CD8-positive, alpha-beta memory T cell (primary cell): ENCODE data around the gene NUP205. TPM values are rescaled to one million over a fixed set of nuclear protein-coding genes. Genes with fewer than 3 reads are reported as not detected.

Source experiments
- CTCF ChIA-PET: fragments of 350-600 bp; sonication (Branson Sonifier 250); formaldehyde crosslinking; loops from one replicate; lab custom pipeline; 2021; ENCODE audit warnings: antibody characterized with exemption; lab: Charles Lee
- POLR2A ChIA-PET: fragments of 350-600 bp; sonication (Branson Sonifier 250); formaldehyde crosslinking; loops from one replicate; lab custom pipeline; 2021; ENCODE audit warnings: antibody characterized with exemption; lab: Charles Lee
- DNase-seq, 5 donors: peaks; one replicate each; pipeline versions ENCODE4 v3.0.0 to v3.0.0-alpha.2; 2020 to 2022; ENCODE audit warnings: mixed read lengths in 1 of 5
- H3K27ac ChIP-seq: one replicate; pipeline ENCODE4 v1.7.0; 2013; ENCODE audit warnings: low read depth, mild to moderate bottlenecking, low read length, moderate library complexity
- H3K27me3 ChIP-seq: 2 replicates; pipeline ENCODE4 v1.7.0; 2013; ENCODE audit warnings: low read length, mild to moderate bottlenecking; ENCODE audit not compliant: insufficient read depth, poor library complexity, severe bottlenecking
- H3K36me3 ChIP-seq: 2 replicates; pipeline ENCODE4 v1.7.0; 2013; ENCODE audit warnings: mild to moderate bottlenecking, low read length, moderate library complexity; ENCODE audit not compliant: insufficient read depth
- H3K4me1 ChIP-seq: 2 replicates; pipeline ENCODE4 v1.7.0; 2013; ENCODE audit warnings: mild to moderate bottlenecking, low read length, moderate library complexity; ENCODE audit not compliant: insufficient read depth
- H3K4me3 ChIP-seq: 2 replicates; pipeline ENCODE4 v1.7.0; 2013; ENCODE audit warnings: mild to moderate bottlenecking, low read length
- H3K9me3 ChIP-seq: 2 replicates; pipeline ENCODE4 v1.7.0; 2013; ENCODE audit warnings: mild to moderate bottlenecking, low read length
- H3K27ac Mint-ChIP-seq, 8 donors: one replicate each; pipeline ENCODE4 v1.8.0; 2020 to 2021; ENCODE audit warnings: mixed read lengths in 8 of 8, mild to moderate bottlenecking in 6 of 8, inconsistent platforms in 3 of 8, moderate library complexity in 3 of 8
- H3K27me3 Mint-ChIP-seq, 2 donors: one replicate each; pipeline ENCODE4 v1.8.0; 2020 to 2021; ENCODE audit warnings: mixed read lengths in 2 of 2, mild to moderate bottlenecking in 1 of 2, moderate library complexity in 1 of 2
- H3K36me3 Mint-ChIP-seq, 3 donors: one replicate each; pipeline ENCODE4 v1.8.0; 2020 to 2021; ENCODE audit warnings: mixed read lengths in 3 of 3, inconsistent platforms in 1 of 3, mild to moderate bottlenecking in 1 of 3
- H3K4me1 Mint-ChIP-seq, 3 donors: one replicate each; pipeline ENCODE4 v1.8.0; 2020 to 2021; ENCODE audit warnings: mixed read lengths in 3 of 3, inconsistent platforms in 1 of 3, mild to moderate bottlenecking in 1 of 3
- H3K4me3 Mint-ChIP-seq, 7 donors: one replicate each; pipeline ENCODE4 v1.8.0; 2020 to 2021; ENCODE audit warnings: mixed read lengths in 7 of 7, mild to moderate bottlenecking in 6 of 7, moderate library complexity in 4 of 7, inconsistent platforms in 2 of 7
- H3K9me3 Mint-ChIP-seq, 5 donors: one replicate each; pipeline ENCODE4 v1.8.0; 2020 to 2022; ENCODE audit warnings: mixed read lengths in 5 of 5, mild to moderate bottlenecking in 3 of 5, moderate library complexity in 2 of 5, inconsistent platforms in 1 of 5
- polyA plus RNA-seq: library from polyadenylated mRNA; unstranded; fragments of 300-500 nt; fragmentation: Illumina TruSeq; gene quantifications from one replicate; pipeline ENCODE4 v1.2.3, GENCODE V29; 2021
- total RNA-seq, 2 experiments: library from RNA; stranded (reverse); gene quantifications; one replicate each; pipeline ENCODE4 v1.2.3, GENCODE V29; 2021

The NUP205 gene
- total and polyA plus RNA-seq, 3 experiments from 2014 or later, result 23.9 to 134 (median 123) TPM

DNA sequence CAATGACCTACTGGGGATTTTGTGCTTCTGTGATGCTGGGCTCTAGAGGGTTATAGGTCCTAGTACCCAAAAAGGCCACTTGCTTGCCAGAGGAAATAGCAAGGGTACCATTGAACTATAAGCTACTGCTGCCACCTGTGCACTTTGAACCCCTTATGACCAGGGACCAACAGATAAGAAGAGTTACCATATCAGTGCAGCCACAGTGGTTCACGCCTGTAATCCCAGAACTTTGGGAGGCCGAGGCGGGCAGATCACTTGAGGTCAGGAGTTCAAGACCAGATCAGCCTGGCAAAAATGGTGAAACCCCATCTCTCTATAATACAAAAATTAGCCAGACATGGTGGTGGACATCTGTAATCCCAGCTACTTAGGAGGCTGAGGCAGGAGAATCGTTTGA, 32.3 kb upstream of the NUP205 start:
- H3K36me3 Mint-ChIP-seq, result peaks cover 0 to 5% (median 0%) of the 10 kb centered on the region in 3 donors
- Histone ChIP-seq H3K9me3 (no peaks in the 10 kb centered on the region), H3K36me3 (no peaks in the 10 kb centered on the region), H3K27me3 (no peaks in the 10 kb centered on the region), H3K27ac (no peak overlapping the region), H3K4me1 (no peaks in the 10 kb centered on the region), H3K4me3 (no peak overlapping the region)
- no peaks in the 10 kb centered on the region for H3K4me1 Mint-ChIP-seq
- H3K4me3 Mint-ChIP-seq, result no peak overlapping the region
- CTCF ChIA-PET, result no interaction called here
- peaks cover 0 to 3% (median 0%) of the 10 kb centered on the region in 5 donors for H3K9me3 Mint-ChIP-seq
- H3K27ac Mint-ChIP-seq, result no peak overlapping the region
- no peak for DNase-seq
- H3K27me3 Mint-ChIP-seq, result peaks cover 9% of the 10 kb centered on the region in 2 donors
- POLR2A ChIA-PET, result no interaction called here

DNA sequence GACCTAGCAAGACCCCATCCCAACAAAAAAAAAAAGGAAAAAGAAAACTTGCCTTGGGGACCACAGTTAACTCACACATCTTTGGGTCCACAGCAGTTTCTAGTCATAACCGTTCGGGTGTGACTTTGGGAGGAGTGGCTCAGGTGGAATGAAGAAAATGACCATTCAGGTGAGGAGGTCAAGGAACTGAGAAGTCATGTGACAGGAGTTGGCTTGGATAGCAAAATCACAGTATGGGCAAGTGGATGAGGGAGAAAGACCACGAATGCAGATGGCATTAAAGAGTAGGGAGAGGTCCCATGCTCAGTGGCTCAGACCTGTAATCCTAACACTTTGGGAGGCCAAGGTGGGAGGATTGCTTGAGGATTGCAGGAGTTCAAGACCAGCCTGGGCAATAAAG, 30.7 kb upstream of the NUP205 start:
- peaks cover 13 to 14% of the 10 kb centered on the region in 2 donors for H3K27me3 Mint-ChIP-seq
- H3K4me3 Mint-ChIP-seq, result no peak overlapping the region
- H3K9me3 Mint-ChIP-seq, result peaks cover 0 to 3% (median 0%) of the 10 kb centered on the region in 5 donors
- no peaks in the 10 kb centered on the region for H3K27me3 ChIP-seq
- peaks cover 0 to 5% (median 0%) of the 10 kb centered on the region in 3 donors for H3K36me3 Mint-ChIP-seq
- H3K4me1 Mint-ChIP-seq, result no peaks in the 10 kb centered on the region
- ChIA-PET CTCF (no interaction called here), POLR2A (no interaction called here)
- no peak for DNase-seq
- H3K36me3 ChIP-seq, result no peaks in the 10 kb centered on the region
- H3K4me1 ChIP-seq, result no peaks in the 10 kb centered on the region
- no peak overlapping the region for H3K4me3 ChIP-seq
- no peak overlapping the region for H3K27ac ChIP-seq
- H3K9me3 ChIP-seq, result no peaks in the 10 kb centered on the region
- H3K27ac Mint-ChIP-seq, result no peak overlapping the region

DNA sequence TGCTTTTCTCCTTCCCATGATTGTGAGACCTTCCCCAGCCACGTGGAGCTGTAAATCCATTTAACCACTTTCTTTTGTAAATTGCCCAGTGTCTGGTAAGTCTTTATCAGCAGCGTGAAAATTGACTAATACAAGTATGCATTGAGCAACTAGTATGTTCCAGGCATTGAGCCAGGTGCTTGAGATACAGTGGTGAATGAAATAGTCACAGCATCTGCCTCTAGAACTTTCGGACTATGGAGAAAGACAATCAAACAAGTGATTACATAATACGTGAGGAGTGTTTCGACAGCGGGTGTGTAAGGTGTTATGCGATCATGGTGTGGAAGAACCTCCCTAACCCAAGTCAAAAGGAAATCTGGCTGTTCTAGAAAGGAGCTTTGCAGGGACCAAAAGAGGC, 21.6 kb upstream of the NUP205 start:
- no peaks in the 10 kb centered on the region for H3K4me1 Mint-ChIP-seq
- POLR2A ChIA-PET, result no interaction called here
- DNase-seq, result no peak
- no peaks in the 10 kb centered on the region for H3K4me1 ChIP-seq
- no peaks in the 10 kb centered on the region for H3K36me3 ChIP-seq
- no peaks in the 10 kb centered on the region for H3K27me3 ChIP-seq
- H3K27ac ChIP-seq, result no peak overlapping the region
- peaks cover 4 to 45% of the 10 kb centered on the region in 2 donors for H3K27me3 Mint-ChIP-seq
- CTCF ChIA-PET, result no interaction called here
- H3K9me3 ChIP-seq, result no peaks in the 10 kb centered on the region
- no peak overlapping the region for H3K4me3 ChIP-seq
- no peak overlapping the region for H3K4me3 Mint-ChIP-seq
- H3K27ac Mint-ChIP-seq, result no peak overlapping the region
- peaks cover 0 to 4% (median 2%) of the 10 kb centered on the region in 3 donors for H3K36me3 Mint-ChIP-seq
- H3K9me3 Mint-ChIP-seq, result no peaks in the 10 kb centered on the region

DNA sequence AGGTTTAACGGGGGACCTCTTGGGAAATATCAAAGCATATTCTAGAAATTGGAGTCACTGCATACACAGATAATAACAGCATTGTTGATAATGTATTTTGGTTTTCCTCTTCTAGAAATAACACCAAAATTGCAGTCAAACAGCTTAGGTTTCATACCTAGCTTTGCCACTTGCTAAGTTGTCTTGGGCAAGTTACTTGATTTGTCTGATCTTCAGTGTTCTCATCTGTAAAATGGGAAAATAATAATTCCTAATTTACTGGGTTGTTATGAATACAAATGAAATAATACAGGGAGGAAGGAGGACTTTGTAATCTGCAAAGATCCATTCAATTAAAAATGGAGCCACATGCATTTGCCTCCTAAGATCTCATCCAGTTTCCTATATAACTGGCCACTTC, 20.3 kb upstream of the NUP205 start:
- Histone ChIP-seq H3K4me1 (no peaks in the 10 kb centered on the region), H3K4me3 (no peak overlapping the region), H3K27ac (no peak overlapping the region), H3K9me3 (no peaks in the 10 kb centered on the region), H3K27me3 (no peaks in the 10 kb centered on the region), H3K36me3 (no peaks in the 10 kb centered on the region)
- DNase-seq, result no peak
- H3K9me3 Mint-ChIP-seq, result no peaks in the 10 kb centered on the region
- peaks cover 0 to 4% (median 2%) of the 10 kb centered on the region in 3 donors for H3K36me3 Mint-ChIP-seq
- H3K4me3 Mint-ChIP-seq, result no peak overlapping the region
- no peak overlapping the region for H3K27ac Mint-ChIP-seq
- no peaks in the 10 kb centered on the region for H3K4me1 Mint-ChIP-seq
- H3K27me3 Mint-ChIP-seq, result peaks cover 4 to 43% of the 10 kb centered on the region in 2 donors
- ChIA-PET POLR2A (no interaction called here), CTCF (no interaction called here)

DNA sequence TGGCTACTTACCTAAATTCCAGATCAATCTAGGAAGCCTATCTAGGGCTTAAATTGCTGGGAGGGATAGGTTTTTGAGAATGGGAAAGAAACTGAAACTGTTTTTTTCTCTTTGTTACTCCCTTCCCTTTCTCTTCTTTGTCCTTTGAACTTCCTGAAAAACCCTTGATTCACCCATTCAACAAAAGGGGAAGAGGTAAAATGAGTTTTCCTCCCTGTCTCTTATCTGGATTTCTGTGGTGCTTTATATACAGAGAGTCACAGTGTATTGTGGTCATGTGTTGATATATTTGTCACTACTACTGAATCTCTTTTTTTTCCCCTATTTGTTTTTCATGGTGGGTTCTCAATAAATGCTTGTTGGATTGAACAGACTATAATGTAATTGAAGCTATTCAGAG, 19.8 kb upstream of the NUP205 start:
- H3K4me3 ChIP-seq, result no peak overlapping the region
- H3K4me3 Mint-ChIP-seq, result no peak overlapping the region
- ChIA-PET CTCF (no interaction called here), POLR2A (no interaction called here)
- H3K36me3 ChIP-seq, result no peaks in the 10 kb centered on the region
- H3K27me3 Mint-ChIP-seq, result peaks cover 4 to 43% of the 10 kb centered on the region in 2 donors
- peaks cover 0 to 4% (median 2%) of the 10 kb centered on the region in 3 donors for H3K36me3 Mint-ChIP-seq
- H3K9me3 Mint-ChIP-seq, result no peaks in the 10 kb centered on the region
- no peaks in the 10 kb centered on the region for H3K27me3 ChIP-seq
- DNase-seq, result no peak
- H3K9me3 ChIP-seq, result no peaks in the 10 kb centered on the region
- H3K27ac ChIP-seq, result no peak overlapping the region
- H3K4me1 ChIP-seq, result no peaks in the 10 kb centered on the region
- H3K4me1 Mint-ChIP-seq, result no peaks in the 10 kb centered on the region
- H3K27ac Mint-ChIP-seq, result no peak overlapping the region

DNA sequence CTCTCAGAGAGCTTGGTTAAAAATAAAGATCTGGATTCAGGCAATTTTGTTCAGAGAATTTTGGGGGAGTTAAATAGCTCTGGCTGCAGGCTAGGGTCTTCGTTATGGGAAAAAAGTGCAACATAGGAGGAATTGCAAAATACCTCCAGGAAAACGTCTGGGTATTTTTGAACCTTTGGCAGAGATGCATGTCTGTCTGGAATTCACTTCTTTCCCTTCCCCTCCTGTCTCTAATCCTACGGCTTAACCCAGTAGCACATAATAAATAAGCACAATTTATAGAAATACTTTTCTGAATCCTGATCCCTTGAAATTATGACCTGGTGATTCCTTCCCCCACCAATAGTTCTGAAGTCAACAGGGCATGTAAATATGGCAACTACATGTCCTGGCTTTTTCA, 19.3 kb upstream of the NUP205 start:
- Histone ChIP-seq H3K4me1 (no peaks in the 10 kb centered on the region), H3K9me3 (no peaks in the 10 kb centered on the region), H3K27me3 (no peaks in the 10 kb centered on the region), H3K4me3 (no peak overlapping the region), H3K36me3 (no peaks in the 10 kb centered on the region), H3K27ac (no peak overlapping the region)
- no peaks in the 10 kb centered on the region for H3K9me3 Mint-ChIP-seq
- DNase-seq, result no peak
- H3K4me1 Mint-ChIP-seq, result no peaks in the 10 kb centered on the region
- ChIA-PET POLR2A (no interaction called here), CTCF (no interaction called here)
- peaks cover 4 to 42% of the 10 kb centered on the region in 2 donors for H3K27me3 Mint-ChIP-seq
- H3K36me3 Mint-ChIP-seq, result peaks cover 0 to 4% (median 2%) of the 10 kb centered on the region in 3 donors
- no peak overlapping the region for H3K4me3 Mint-ChIP-seq
- H3K27ac Mint-ChIP-seq, result no peak overlapping the region

DNA sequence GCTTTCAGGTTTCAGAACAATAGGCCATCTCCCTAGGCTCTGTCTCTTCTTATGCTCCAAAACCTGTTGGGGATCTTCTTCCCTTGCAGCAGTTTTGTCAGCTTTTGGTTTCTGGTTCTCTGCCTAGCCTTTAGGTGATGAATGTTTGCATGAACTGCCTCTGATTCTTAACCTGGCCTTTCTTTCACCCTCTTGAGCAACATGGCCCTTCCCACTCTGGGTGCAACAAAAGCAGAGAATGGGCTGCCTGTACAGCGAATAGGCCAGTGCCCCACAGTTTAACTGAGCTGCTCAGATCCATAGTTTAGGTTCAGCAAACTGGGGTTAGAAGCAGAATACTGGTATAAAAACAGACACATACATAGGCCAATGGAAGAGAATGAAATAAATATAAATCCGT, 18.1 kb upstream of the NUP205 start:
- ChIA-PET POLR2A (no interaction called here), CTCF (no interaction called here)
- no peaks in the 10 kb centered on the region for H3K27me3 ChIP-seq
- H3K4me3 ChIP-seq, result no peak overlapping the region
- H3K27ac Mint-ChIP-seq, result no peak overlapping the region
- no peaks in the 10 kb centered on the region for H3K4me1 Mint-ChIP-seq
- peaks cover 0 to 4% (median 2%) of the 10 kb centered on the region in 3 donors for H3K36me3 Mint-ChIP-seq
- no peak overlapping the region for H3K27ac ChIP-seq
- no peaks in the 10 kb centered on the region for H3K4me1 ChIP-seq
- no peak for DNase-seq
- H3K4me3 Mint-ChIP-seq, result no peak overlapping the region
- H3K9me3 ChIP-seq, result no peaks in the 10 kb centered on the region
- no peaks in the 10 kb centered on the region for H3K9me3 Mint-ChIP-seq
- H3K36me3 ChIP-seq, result no peaks in the 10 kb centered on the region
- peaks cover 4 to 38% of the 10 kb centered on the region in 2 donors for H3K27me3 Mint-ChIP-seq

DNA sequence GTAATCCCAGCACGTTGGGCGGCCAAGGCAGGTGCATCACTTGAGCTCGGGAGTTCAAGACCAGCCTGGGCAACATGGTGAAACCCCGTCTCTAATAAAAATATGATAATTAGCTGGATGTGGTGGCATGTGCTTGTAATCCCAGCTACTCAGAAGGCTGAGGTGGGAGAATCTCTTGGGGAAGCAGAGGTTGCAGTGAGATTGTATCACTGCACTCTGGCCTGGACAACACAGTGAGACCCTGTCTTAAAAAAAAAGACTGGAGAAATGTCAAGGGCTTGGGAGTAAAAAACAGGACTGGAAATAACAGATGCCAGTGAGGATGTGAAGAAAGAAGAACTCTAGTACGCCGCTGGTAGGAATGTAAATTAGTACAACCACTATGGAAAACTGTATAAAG, 16.7 kb upstream of the NUP205 start:
- CTCF ChIA-PET, result interaction anchor here (1.3 kb wide), 1 partner anchor 22 kb away, joined by 3 read pairs; no protein-coding TSS in a partner anchor
- H3K36me3 ChIP-seq, result no peaks in the 10 kb centered on the region
- no peaks in the 10 kb centered on the region for H3K4me1 ChIP-seq
- no peaks in the 10 kb centered on the region for H3K9me3 ChIP-seq
- Mint-ChIP-seq H3K9me3 (no peaks in the 10 kb centered on the region), H3K27me3 (peaks cover 2 to 27% of the 10 kb centered on the region in 2 donors), H3K4me1 (no peaks in the 10 kb centered on the region), H3K27ac (no peak overlapping the region), H3K36me3 (peaks cover 0 to 4% (median 2%) of the 10 kb centered on the region in 3 donors), H3K4me3 (no peak overlapping the region)
- H3K27me3 ChIP-seq, result no peaks in the 10 kb centered on the region
- no peak overlapping the region for H3K27ac ChIP-seq
- DNase-seq, result no peak
- H3K4me3 ChIP-seq, result no peak overlapping the region
- POLR2A ChIA-PET, result interaction anchor here (0.6 kb wide), 1 partner anchor 10 kb away, joined by 4 read pairs; no protein-coding TSS in a partner anchor
